GM12891 (cell line): Measurements from ENCODE around the gene TMPRSS13.

Experiments used
- POLR2A ChIP-seq: IDR thresholded peaks from 2 replicates; pipeline ENCODE4 v1.6.1; 2011; ENCODE audit warnings: low read depth, low read length, control low read depth
- TAF1 ChIP-seq: IDR thresholded peaks from 2 replicates; pipeline ENCODE4 v1.6.1; 2011; ENCODE audit warnings: low read depth, low read length, control low read depth

GRCh38 chr11:117915672-117916235, 13.4 kb downstream of the TMPRSS13 start:
- TF ChIP-seq POLR2A = no peak
- no peak for TF ChIP-seq TAF1
